Measurements from ENCODE around the gene TPRX2.
"Not testable (repeated sequence)": the region's sequence is repeated elsewhere in the genome, so short reads cannot be mapped to it uniquely, and the experiment has no call there.

TPRX2 gene

GRCh38 chr19:47901370-47901769 is 42.3 kb downstream of the TPRX2 start:
- no peak overlapping the region for H3K4me3 ChIP-seq (ENCODE audit: low read depth, low read length)
- DNase-seq (ENCODE audit: low read depth, low spot score): no peak
- POLR2A ChIA-PET: no interaction called here
- CTCF ChIA-PET: interaction anchor here (1.1 kb wide), 2 partner anchors 9 to 38 kb away, joined by 3 to 5 read pairs; no protein-coding TSS in a partner anchor
- TF ChIP-seq CTCF (IDR thresholded peaks at IDR 0.05; ENCODE audit: insufficient read depth, low read length, missing control alignments): no peak

- DNase-seq (ENCODE audit: low read depth, low spot score); CTCF ChIA-PET; POLR2A ChIA-PET; H3K4me3 ChIP-seq (ENCODE audit: low read depth, low read length): not testable (repeated sequence)
Measured at GRCh38 chr19:47909350-47909749, 50.3 kb downstream of the TPRX2 start.

GRCh38 chr19:47910191-47910590 is 51.2 kb downstream of the TPRX2 start:
- POLR2A ChIA-PET; H3K4me3 ChIP-seq (ENCODE audit: low read depth, low read length); CTCF ChIA-PET; DNase-seq (ENCODE audit: low read depth, low spot score): not testable (repeated sequence)

All from AG04449 (cell line).